ENCODE results near the gene MFAP3L.

DNA sequence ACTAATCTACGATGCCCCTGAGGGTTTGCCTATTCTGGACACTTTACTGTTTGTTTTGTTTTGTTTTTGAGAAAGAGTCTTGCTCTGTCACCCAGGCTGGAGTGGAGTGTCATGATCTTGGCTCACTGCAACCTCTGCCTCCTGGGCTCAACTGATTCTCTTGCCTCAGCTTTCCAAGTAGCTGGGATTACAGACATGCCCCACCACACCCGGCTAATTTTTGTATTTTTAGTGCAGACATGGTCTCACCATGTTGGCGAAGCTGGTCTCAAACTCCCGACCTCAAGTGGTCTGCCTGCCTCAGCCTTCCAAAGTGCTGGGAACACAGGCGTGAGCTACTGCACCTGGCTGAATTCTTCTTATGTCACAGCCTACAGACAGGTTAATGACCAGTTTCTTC, 70.7 kb downstream of the MFAP3L start:
- TF ChIP-seq, protein P1, sequence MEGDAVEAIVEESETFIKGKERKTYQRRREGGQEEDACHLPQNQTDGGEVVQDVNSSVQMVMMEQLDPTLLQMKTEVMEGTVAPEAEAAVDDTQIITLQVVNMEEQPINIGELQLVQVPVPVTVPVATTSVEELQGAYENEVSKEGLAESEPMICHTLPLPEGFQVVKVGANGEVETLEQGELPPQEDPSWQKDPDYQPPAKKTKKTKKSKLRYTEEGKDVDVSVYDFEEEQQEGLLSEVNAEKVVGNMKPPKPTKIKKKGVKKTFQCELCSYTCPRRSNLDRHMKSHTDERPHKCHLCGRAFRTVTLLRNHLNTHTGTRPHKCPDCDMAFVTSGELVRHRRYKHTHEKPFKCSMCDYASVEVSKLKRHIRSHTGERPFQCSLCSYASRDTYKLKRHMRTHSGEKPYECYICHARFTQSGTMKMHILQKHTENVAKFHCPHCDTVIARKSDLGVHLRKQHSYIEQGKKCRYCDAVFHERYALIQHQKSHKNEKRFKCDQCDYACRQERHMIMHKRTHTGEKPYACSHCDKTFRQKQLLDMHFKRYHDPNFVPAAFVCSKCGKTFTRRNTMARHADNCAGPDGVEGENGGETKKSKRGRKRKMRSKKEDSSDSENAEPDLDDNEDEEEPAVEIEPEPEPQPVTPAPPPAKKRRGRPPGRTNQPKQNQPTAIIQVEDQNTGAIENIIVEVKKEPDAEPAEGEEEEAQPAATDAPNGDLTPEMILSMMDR (IDR thresholded peaks at IDR 0.05; ENCODE audit: low read depth, low read length), result no peak
- no peak for TF ChIP-seq POLR2A (IDR thresholded peaks at IDR 0.05; ENCODE audit: extremely low read depth, insufficient read length)
- TF ChIP-seq, protein P2, sequence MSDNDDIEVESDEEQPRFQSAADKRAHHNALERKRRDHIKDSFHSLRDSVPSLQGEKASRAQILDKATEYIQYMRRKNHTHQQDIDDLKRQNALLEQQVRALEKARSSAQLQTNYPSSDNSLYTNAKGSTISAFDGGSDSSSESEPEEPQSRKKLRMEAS (IDR thresholded peaks at IDR 0.05; ENCODE audit: low read depth, low read length), result no peak

All from NB4 (cell line).